Liver (tissue), 9 donors: ENCODE results near the gene SOX21. TPM values are rescaled to one million over a fixed set of nuclear protein-coding genes. Genes with fewer than 3 reads are reported as not detected.
"Not testable (repeated sequence)": the region's sequence is repeated elsewhere in the genome, so short reads cannot be mapped to it uniquely, and the experiment has no call there.

ENCODE experiments used
- DNase-seq: peaks from one replicate; pipeline ENCODE4 v3.0.0-alpha.2; 2017; ENCODE audit warnings: low spot score
- H3K27ac ChIP-seq, 2 donors: one replicate each; pipeline ENCODE4 v1.7.0; 2013; ENCODE audit warnings: inconsistent platforms in 2 of 2, low read length in 2 of 2, control low read depth in 1 of 2, low read depth in 1 of 2, mild to moderate bottlenecking in 1 of 2
- H3K27me3 ChIP-seq, 4 donors: one replicate each; pipeline versions ENCODE4 v1.6.1 to v1.7.0; 2013; ENCODE audit warnings: low read length in 3 of 4, inconsistent platforms in 1 of 4, mild to moderate bottlenecking in 1 of 4, moderate library complexity in 1 of 4; ENCODE audit not compliant: control insufficient read depth in 4 of 4, insufficient read depth in 4 of 4
- H3K36me3 ChIP-seq, 4 donors: one replicate each; pipeline versions ENCODE4 v1.6.1 to v1.7.0; 2013; ENCODE audit warnings: low read length in 3 of 4, mild to moderate bottlenecking in 3 of 4, low read depth in 1 of 4, moderate library complexity in 1 of 4; ENCODE audit not compliant: control insufficient read depth in 4 of 4, insufficient read depth in 3 of 4
- H3K4me1 ChIP-seq, 4 donors: one replicate each; pipeline versions ENCODE4 v1.6.1 to v1.7.0; 2013; ENCODE audit warnings: low read length in 3 of 4, mild to moderate bottlenecking in 3 of 4, moderate library complexity in 1 of 4; ENCODE audit not compliant: control insufficient read depth in 4 of 4, insufficient read depth in 4 of 4
- H3K4me3 ChIP-seq, 3 donors: one replicate each; pipeline versions ENCODE4 v1.6.1 to v1.7.0; 2013; ENCODE audit warnings: low read length in 3 of 3, control low read depth in 1 of 3, low read depth in 1 of 3, mild to moderate bottlenecking in 1 of 3
- H3K9ac ChIP-seq, 2 donors: one replicate each; pipeline ENCODE4 v1.7.0; 2013; ENCODE audit warnings: low read length in 2 of 2, mild to moderate bottlenecking in 2 of 2, moderate library complexity in 2 of 2, control low read depth in 1 of 2, low read depth in 1 of 2
- H3K9me3 ChIP-seq, 4 donors: one replicate each; pipeline versions ENCODE4 v1.6.1 to v1.7.0; 2013; ENCODE audit warnings: low read length in 3 of 4; ENCODE audit not compliant: control insufficient read depth in 4 of 4
- ATF3 ChIP-seq: IDR thresholded peaks from 2 replicates; pipeline ENCODE4 v1.6.1; 2016; ENCODE audit warnings: antibody characterized with exemption
- CTCF ChIP-seq: fragments of 150-350 bp; IDR thresholded peaks from 2 replicates; pipeline ENCODE4 v1.5.1; 2017; ENCODE audit warnings: improper control_type of control experiment, low read depth, low read length; ENCODE audit not compliant: missing input control
- EGR1 ChIP-seq, 2 donors: IDR thresholded peaks; 2 replicates each; pipeline ENCODE4 v1.6.1; 2016 to 2018; ENCODE audit warnings: antibody characterized with exemption in 2 of 2, low read depth in 2 of 2
- FOXA2 ChIP-seq: IDR thresholded peaks from 2 replicates; pipeline ENCODE4 v1.6.1; 2016; ENCODE audit warnings: antibody characterized with exemption
- HNF4A ChIP-seq, 2 donors: conservative IDR thresholded peaks; 2 replicates each; pipeline ENCODE4 v1.6.1; 2016; ENCODE audit warnings: antibody characterized with exemption in 2 of 2, mild to moderate bottlenecking in 2 of 2
- HNF4G ChIP-seq: IDR thresholded peaks from 2 replicates; pipeline ENCODE4 v1.6.1; 2016; ENCODE audit warnings: antibody characterized with exemption
- JUND ChIP-seq, 2 donors: IDR thresholded peaks; 2 replicates each; pipeline ENCODE4 v1.6.1; 2016; ENCODE audit warnings: antibody characterized with exemption in 2 of 2
- MAX ChIP-seq: IDR thresholded peaks from 2 replicates; pipeline ENCODE4 v1.6.1; 2016; ENCODE audit warnings: antibody characterized with exemption
- NR2F2 ChIP-seq: IDR thresholded peaks from 2 replicates; pipeline ENCODE4 v1.6.1; 2016; ENCODE audit warnings: antibody characterized with exemption
- RAD21 ChIP-seq, 2 donors: IDR thresholded peaks; 2 replicates each; pipeline ENCODE4 v1.6.1; 2016; ENCODE audit warnings: antibody characterized with exemption in 2 of 2, mild to moderate bottlenecking in 2 of 2
- REST ChIP-seq: IDR thresholded peaks from 2 replicates; pipeline ENCODE4 v1.6.1; 2016; ENCODE audit warnings: antibody characterized with exemption, mild to moderate bottlenecking
- RXRA ChIP-seq, 2 donors: IDR thresholded peaks; 2 replicates each; pipeline ENCODE4 v1.6.1; 2017 to 2018; ENCODE audit warnings: antibody characterized with exemption in 2 of 2, mild to moderate bottlenecking in 1 of 2
- SP1 ChIP-seq: IDR thresholded peaks from 2 replicates; pipeline ENCODE4 v1.6.1; 2018; ENCODE audit warnings: antibody characterized with exemption, mild to moderate bottlenecking
- TAF1 ChIP-seq: conservative IDR thresholded peaks from 2 replicates; pipeline ENCODE4 v1.6.1; 2016; ENCODE audit warnings: antibody characterized with exemption, mild to moderate bottlenecking
- YY1 ChIP-seq: IDR thresholded peaks from 2 replicates; pipeline ENCODE4 v1.6.1; 2016; ENCODE audit warnings: antibody characterized with exemption, mild to moderate bottlenecking
- ZBTB33 ChIP-seq: IDR thresholded peaks from 2 replicates; pipeline ENCODE4 v1.6.1; 2016; ENCODE audit warnings: antibody characterized with exemption
- WGBS: extraction: QIAGEN DNeasy Blood & Tissue Kit; methylation state at CpG from one replicate; pipeline ENCODE4 v1.1.7; 2013; 5-methylcytosine and 5-hydroxymethylcytosine counted together
- polyA plus RNA-seq, 2 donors: library from polyadenylated mRNA; stranded (reverse) in 1 of 2; unstranded in 1 of 2; fragments of 200-250 nt in 1 of 2; fragments of >200 nt in 1 of 2; fragmentation: Nextera tagmentation in 1 of 2; extraction: Ambion mirVana in 1 of 2; gene quantifications; one replicate each; pipeline versions ENCODE4 v1.2.1 to v1.2.3, GENCODE V29; 2013 to 2015
- total RNA-seq, 2 donors: library from RNA; depleted of rRNA; stranded (reverse); fragments of >200 nt; gene quantifications; one replicate each; pipeline ENCODE4 v1.2.3, GENCODE V29; 2014
- donor health status: healthy.
- donor health status: healthy.
- donor health status: healthy.
- donor health status: healthy.
- donor health status: healthy.

SOX21 gene
- total and polyA plus RNA-seq, 4 donors, result not detected

GRCh38 chr13:94722609-94723345 lies 10.4 kb upstream of the SOX21 start:
- no peaks in the 10 kb centered on the region for H3K36me3 ChIP-seq
- TF ChIP-seq CTCF (no peak), RXRA (IDR thresholded peaks at IDR 0.05) (no peak), TAF1 (no peak), HNF4G (no peak), FOXA2 (no peak), ZBTB33 (no peak), JUND (IDR thresholded peaks at IDR 0.05) (no peak), YY1 (no peak), ATF3 (no peak), REST (no peak), EGR1 (IDR thresholded peaks at IDR 0.05; ENCODE audit: low read depth in 2 of 2) (no peak), SP1 (no peak), MAX (no peak), NR2F2 (no peak), HNF4A (conservative IDR thresholded peaks at IDR 0.05) (no peak), RAD21 (IDR thresholded peaks at IDR 0.05) (no peak)
- peaks cover 0 to 13% (median 0%) of the 10 kb centered on the region in 4 donors for H3K27me3 ChIP-seq
- 48% methylated on average over 9 of the region's 9 CpGs for WGBS
- peaks cover 0 to 4% (median 0%) of the 10 kb centered on the region in 4 donors for H3K9me3 ChIP-seq
- no peaks in the 10 kb centered on the region for H3K4me1 ChIP-seq
- no peak overlapping the region for H3K9ac ChIP-seq
- no peak overlapping the region for H3K27ac ChIP-seq
- DNase-seq, result no peak
- H3K4me3 ChIP-seq, result no peak overlapping the region

GRCh38 chr13:94718697-94719096 lies 6.4 kb upstream of the SOX21 start:
- not testable (repeated sequence) for H3K9me3 ChIP-seq, H3K4me3 ChIP-seq, DNase-seq, H3K36me3 ChIP-seq, H3K9ac ChIP-seq, H3K27ac ChIP-seq, H3K4me1 ChIP-seq
- 100% methylated on average over 1 of the region's 1 CpG for WGBS
- H3K27me3 ChIP-seq, result peaks cover 0 to 29% (median 3%) of the 10 kb centered on the region in 4 donors
